Activated T-cell treated with anti-CD3 and anti-CD28 coated beads for 4 hours (primary cell): Measurements from ENCODE around the gene NOLC1.

Experiments
- DNase-seq: peaks from one replicate; pipeline ENCODE4 v3.0.0-alpha.2; 2020

NOLC1 gene

DNA sequence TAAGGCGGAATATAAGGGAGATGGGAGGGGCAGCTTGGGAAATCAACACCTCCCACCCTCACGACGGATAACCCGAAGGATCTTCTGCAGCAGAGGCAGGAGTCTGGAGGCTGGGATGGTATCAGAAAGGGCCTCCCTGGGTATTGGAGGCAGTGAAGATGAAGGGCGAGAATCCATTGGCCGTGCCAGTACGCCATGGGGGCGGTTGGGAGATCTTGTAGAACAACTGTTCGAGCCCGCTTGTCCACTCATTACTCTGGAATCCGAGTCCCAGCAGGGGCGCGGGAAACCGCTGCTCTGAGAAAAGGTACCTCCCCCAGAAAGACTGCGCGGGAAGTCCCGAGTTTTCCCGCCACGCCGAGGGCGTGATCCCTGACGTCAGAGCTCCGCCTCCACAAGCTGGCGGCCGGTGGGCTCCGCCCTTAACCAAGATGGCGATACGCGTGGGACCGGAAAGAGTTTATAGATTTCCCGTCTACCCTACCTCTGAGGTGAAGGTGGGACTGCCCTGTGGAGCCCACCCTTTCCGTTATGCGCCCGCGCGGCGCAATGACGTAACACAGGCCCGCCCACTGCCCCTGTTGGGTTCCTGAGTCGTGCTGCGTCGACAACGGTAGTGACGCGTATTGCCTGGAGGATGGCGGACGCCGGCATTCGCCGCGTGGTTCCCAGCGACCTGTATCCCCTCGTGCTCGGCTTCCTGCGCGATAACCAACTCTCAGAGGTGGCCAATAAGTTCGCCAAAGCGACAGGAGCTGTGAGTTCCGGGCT lies at the start of gene NOLC1:
NOLC1 (plus strand) TSS at position 616 of the 771 bp plus-strand sequence; CDS start at position 638, 22 bp downstream.
- DNase-seq, result peak; percentile 100

DNA sequence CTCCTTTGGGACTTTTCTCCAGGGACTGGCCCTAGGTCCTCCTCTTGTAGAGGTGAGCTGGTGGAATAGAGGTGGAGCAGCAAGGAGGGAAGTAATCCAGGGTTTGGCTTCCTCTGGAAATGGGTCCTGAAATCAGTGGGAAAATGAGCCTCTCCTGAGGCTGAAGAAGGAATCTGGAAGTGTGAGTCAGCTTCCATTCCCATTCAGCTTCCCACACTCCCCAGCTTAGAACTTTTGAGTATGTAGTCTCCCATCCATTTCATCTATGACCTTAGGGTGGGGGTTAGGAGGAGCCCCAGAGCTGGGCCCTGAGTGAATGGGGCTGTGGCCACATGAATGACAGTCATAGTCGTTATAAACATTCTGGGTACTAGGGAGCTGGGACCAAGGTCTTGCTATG lies 49.8 kb upstream of the NOLC1 start:
- no peak for DNase-seq

DNA sequence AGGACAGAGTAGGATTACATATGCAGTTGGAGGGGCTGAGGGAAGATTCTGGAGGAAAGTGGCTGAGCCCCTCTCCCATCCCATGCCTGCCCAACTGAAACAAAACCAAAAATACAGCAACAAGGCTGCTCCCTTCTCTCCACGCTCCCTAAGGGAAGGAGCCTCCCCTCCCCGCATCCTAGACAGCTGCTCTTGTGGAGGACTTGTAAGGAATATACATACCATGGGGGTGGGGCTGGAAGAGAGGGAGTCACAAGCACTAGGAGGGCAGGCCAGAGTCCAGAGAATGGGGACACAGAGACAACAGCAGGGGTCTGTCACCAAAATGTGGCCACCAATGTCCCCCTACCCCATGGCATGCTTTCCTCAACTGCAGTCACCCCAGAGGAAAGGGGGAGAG lies 45.2 kb upstream of the NOLC1 start:
- DNase-seq, result no peak

DNA sequence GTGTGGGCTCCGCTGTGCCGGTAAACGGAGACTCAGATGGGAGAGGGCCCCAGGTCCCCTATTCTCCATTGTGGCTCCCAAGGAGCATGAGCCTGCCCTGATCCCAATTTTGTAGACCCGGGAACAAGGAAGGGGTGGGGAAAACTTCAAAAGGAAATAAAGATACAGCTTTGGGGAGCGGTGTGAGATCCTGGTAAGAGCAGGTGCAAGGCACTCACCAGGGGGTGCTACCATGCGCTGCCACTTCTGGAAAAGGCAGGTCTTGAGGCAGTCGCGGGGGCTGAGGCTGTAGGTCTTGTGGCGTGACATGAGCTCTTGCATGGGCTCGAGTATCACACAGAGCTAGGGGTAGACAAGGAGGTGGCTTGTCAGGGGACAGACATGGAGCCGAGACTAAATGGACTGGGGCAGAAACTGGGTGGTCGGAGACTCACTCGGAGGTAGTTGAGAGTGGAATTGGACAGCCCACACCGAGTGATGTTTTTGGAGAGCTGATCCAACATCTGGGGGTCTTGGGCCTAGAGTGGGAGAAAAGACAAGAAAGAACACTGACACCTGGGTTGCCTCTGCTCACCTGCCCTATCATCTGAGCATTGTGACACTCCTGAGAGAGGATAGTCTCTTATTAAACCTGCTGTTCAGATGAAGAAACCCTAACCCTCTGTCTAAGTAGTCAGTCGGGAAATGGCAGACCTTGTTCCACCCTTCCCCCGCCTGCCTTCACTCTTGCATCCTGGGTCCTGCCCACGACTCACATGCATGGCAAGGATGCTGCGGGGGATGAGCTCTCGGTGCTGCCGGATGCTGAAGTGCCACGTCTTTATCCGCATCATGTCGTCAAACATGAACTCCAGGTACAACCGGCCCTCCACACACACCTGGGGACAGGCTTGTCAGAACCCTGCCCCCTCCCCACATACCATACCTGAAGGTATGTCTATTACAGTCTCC lies 42.7 kb upstream of the NOLC1 start:
- no peak for DNase-seq

DNA sequence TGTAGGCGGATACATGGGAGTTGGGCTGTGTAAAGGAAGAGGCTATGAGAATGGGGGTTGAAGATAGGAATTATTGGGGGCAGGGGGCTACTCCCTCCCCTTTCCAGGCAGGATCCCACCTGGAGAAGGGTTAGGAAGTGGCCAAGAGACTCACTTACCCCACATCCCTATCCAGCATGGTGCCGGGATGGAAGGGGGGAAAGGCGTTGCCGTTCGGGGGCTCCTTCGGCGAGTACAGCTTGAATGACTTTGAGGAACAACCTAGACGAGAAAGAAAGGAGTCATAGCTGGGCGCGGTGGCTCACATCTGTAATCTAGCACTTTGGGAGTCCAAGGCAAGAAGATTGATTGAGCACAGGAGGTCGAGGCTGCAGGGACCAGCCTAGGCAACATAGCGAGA lies 40.9 kb upstream of the NOLC1 start:
- DNase-seq, result no peak

DNA sequence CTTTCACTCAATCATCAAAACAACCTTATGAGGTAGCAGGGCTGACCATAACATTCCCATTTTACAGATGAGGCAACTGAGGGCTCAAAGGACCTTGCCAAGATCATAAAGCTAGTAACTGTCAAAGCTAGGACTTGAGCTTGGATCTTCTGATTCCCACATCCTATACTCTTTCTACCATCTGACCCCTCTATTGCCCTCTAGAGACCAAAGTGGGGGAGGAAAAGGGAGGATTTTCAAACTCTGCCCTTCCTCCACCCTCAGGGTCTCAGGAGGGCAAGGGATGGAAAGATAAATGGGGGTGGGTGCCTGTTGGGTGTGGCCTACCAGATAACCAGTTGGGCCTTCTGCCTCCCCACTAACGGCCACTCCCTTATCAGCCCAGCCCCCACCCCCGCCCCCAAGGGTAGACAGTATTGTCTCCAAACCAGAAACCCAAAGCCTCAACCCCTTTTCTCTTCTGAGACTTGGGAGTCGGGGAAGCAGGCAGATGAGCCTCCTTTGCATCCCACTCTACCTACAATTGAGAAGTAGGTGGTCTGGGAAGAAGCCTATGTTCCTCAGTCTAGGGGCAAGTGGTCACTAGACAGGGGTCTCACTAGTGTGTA lies 39.9 kb upstream of the NOLC1 start:
- no peak for DNase-seq

DNA sequence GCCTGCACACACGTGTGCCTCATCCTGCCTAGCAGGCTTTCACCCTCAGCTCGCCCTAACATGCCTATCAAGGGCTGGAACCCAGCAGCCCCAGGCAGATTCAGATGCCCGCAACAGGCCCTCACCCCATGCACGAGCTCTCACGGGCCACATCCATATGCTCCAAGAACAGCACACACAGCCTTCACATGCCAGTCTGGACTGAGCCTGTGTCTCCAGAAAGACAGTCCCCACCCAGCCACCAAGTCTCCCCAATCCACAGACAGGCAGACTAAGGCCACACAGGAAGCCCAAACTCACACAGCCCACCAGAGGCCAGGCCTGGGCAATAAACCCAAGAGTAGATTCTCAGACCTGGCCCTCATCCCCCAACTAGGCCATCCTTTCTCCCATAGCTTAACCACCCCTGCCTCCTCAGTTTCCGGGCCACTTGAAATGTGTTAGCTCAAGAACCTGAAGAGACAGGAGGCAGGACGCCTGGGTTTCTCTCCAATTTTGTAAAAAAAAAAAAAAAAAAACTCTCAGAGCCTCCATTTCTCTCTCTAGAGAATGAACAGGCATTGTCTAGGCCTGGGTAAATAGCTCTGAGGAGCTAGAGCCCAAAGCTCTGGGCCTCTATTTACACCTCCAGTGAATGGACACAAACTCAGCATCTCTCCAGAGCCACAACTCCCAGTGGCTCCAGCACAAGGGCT lies 38.8 kb upstream of the NOLC1 start:
- no peak for DNase-seq

DNA sequence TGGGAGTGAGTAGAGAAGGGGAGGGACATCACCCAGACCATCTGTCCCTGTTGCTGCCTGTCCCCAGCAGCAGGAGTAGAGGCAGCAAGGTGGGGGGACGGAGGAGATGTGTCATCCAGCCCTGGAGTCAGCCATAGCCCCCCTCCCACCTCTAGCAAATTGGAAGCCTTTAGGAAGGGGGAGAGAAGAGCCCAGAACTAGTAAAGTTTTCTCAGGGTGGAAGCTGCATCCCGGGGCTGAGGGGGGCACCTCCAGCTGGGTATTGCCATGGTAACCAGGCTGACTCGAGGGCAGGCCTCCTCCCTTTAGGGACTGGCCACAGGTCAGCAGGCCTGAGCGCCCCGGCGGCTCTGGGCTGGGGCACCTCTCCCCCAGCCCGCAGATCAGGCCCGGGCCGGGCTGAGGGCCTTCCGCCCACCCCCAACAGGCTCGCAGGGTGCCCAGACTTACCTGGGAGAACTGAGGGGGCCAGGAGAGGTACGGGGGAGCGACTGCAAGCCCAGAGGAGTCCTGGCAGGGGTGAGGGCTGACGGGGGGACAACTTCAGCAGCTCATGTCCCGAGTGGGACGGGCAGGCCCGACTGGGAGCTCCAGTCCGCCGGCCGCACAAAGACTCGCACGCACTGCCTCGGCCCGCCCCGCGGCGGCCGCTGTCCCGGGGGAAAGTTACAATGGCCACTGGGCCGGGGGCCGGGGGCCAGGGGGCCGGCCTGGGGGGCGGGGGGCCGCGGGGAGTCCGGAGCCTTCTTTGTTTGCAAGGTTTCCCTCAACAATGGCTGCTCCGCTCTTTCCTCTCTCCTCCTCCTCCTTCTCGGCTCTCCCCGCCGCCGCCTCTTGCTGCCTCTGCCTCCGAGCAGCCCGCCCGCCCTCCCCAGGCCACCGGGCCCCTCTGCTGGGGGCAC lies 38.0 kb upstream of the NOLC1 start:
- no peak for DNase-seq

DNA sequence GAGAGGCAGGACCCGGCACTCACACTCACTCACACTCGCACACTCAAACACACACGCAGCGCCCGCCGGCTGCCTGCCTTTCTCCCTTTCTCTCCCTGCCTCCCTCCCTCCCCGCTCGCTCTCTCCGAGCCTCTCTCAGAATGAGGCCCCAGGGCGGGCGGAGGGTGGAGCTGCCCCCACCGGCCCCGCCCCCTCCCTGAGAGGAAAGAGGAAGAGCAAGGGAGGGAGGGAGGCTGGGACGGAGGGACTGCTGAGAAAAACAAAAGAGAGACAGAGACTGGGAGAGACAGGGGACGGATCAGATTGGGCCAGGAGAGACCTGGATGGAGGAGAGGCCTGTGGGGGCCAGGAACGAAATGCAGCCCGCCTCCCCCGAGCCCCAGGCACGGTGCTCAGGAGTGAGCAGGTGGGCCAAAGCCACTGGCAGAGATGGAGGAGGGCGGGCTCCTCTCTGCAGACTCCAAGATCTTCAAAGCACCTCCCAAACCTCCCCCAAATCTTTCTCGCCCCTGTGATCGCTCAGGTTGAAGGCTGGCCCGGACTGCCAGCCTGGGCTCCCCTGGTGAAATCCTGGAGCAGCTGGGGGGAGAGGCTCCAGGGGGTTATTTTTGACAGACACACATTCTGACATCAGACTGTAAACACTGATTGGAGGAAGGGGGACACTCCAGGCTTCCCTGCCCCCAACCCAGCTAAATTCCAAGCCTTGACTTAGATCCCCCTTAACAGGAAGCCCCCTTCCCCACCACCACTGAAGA lies 37.1 kb upstream of the NOLC1 start:
- peak; percentile 81 for DNase-seq

DNA sequence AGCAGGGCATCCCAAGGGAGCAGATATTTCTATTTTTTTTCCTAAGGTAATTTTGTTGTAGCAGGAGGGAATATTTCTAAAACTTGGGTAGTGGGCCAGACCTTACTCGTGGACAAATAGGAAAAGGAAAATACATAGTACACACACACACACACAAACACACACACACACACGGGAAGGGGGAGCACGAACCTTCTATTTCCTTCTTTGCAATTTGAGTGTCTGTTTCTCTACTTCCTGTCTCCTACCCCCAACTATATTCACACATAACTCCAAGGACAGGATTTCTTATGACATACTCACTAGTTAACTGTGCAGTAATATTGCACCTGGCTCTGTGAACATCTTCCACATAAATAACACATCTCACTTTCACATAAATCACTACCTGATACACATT lies 36.4 kb upstream of the NOLC1 start:
- DNase-seq, result no peak

DNA sequence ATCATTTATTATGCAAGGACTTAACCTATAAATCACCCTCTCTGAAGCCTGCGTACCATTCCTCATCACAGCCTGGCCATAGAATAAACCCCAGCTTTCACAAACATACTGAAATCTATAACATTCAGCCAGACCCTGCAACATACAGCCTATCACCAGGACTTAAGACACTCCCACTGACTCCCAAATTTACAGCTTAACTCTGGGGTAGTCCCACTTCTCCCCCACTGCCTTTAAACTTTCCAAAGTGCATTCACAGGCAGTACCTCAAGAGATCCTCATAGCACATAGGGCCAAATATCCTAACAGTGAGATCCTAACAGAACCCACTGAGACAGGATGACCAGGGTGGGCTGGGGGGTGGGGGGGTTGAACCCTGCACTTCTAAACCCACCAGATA lies 35.5 kb upstream of the NOLC1 start:
- DNase-seq, result no peak

DNA sequence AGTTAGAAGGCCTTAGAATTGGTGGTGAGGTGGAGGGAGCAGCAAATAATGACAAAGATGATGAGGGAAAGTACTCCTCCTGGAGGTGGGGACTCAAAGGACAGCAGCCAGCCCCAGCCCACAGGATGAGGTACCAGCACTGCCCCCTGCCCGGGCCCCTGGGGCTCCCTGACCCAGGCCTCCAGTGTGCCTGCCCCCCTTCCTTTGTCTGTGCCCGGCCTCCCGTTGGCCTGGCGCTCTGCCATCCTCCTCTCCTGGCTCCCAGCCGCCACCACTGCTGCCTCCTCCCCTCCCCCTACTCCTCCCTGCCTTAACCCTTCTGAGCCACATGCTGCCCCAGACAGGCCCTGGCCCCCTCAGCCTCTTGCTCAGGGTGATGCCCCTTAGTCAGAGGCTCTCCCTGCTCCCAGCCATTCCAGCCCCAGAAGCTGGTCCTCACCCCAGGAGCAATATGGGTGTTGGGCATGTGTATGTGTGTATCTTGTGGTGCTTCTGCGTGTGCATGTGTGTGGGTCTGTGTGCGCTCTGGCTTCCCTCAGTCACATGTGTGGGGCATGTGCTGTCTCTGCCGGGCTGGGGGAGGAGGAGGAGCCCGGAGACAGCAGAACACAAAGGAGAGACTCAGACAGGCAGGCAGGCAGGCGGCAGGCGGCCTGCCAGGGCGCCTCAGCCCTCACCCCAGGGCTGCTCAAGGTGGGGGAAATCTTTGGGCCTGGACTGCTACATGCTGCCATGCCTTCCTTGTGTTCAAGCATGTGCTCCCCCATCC lies 34.6 kb upstream of the NOLC1 start:
- peak; percentile 49 for DNase-seq

DNA sequence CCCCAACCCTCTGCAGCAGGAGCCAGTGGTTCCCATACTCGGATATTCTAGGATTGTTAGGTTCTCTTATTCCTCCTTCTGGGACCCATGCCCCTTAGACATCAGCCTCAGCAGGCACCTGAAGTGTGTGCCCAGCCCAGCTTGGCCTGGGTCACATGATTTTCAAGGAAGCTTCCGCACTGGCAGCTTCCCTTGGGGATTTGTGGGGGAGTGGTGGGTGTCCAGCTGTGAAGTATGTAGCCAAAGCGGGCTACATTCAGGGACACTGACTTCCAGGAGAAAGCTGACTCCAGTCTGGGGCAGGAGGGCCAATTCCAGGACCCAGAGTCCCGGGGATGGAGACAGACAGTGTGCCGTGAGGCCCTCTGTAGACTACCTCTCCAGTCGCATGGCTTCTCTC lies 33.3 kb upstream of the NOLC1 start:
- DNase-seq, result no peak

DNA sequence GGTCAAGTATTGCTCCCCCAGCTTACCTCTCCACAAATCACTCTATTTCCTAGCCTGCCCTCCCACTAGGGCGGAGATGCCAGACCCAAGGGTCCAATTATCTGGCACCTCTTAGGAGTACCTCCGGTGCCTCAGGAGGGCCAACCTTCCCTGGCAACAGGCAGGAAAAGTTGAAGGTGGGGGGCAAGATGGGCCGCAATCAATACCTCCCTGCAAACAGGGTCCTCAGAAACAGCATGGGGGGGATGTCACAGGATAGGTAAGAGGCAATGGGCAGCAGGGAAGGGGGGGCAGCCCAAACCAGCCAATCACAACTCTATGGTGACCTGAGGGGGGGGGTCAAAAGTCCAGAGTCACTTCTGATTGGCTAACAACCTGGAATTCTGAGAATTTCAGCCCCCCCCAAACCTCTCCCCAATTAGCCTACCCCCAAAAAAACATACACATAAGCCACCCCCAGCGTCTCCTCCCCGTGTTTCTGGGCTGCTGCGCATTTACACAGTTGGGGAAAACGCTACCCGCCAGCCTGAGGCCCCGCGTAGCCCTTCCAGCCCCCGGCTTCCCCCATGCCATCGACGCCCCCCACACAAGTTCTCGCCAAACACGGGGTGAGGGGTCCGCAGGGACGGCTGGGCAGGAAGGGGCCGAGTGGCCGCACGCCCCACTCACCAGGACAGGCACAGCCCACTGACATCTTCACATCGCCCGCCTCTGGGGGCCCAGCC lies 32.6 kb upstream of the NOLC1 start:
- DNase-seq, result no peak

DNA sequence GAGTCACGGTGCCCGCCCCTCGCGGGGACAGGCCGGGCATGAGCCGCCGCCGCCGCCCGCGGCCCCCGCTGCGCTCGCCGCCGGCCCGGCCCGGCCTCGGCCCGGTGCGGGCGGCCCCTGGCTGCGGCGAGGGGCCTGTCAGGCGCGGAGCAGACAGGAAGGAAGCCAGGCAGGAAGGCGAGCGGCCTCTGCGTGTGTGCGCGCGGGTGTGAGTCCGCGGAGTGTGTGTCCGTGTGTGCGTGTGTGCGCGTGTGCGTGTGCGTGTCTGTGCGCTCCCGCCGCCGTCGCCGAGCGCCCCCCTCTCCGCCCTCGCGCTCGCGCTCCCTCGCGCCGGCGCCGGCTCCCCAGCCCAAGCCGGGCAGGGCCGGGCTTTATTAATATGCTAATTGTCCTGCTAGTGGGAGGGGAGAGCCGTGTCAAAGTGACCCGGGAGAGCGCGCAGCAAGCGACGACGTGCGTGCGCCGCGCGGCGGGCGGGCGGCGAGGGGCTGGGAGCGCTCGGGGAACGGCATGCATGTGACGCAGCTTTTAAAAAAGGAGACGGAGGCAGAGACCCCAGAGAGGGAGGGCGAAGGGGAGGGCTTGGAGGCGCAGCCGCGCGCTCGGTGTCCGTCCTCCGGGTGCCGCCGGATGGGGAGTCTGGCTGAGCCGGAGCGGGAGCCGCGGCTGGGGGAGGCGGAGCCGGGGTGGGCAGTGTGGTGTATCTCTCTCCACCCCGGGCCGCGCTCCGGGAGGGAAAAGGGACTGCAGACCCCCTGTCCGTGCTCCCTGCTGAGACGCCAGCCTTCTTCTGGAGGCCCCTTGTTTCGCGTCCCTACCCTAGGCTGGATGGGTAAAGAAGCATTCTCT lies 31.8 kb upstream of the NOLC1 start, which contains the start of gene LDB1:
LDB1 (minus strand) TSS at position 227 of the 849 bp plus-strand sequence. CDS start 258 bp downstream, outside the sequence.
- peak; percentile 44 for DNase-seq

DNA sequence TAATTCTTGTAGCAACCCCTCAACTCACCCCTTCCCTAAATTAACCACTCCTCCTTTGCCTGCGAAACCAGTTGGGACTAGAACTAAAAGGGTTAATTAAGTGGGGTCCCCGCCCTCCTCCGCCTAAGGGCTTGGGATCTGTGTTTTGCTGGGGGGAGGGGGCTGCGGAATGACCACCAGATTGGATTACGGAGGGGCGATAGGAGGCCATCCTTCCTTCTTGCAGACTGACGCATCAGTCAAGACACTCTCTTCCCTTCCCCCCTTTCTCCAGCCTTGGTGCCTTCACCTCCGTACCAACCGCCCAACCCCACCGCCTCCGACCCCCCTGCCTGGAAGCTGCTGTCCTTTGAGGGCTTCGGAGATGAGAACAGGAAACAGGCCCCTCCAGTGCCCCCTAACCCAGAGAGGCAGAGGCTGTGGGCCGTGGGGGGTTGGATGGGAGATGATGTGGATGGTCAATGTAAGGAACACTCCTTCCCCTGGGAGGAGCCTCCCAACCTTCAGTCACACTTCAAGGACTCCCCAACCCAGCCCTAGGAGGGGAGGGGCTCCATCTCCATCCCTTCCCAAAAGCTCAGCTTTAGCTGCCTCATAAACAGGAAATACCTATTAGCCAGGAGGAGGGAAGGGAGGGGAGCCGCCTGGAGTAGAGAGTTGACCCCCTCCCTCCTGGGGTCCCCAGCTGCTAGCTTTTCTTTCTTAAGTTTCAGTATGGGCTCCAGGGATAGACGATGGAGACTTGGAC lies 31.0 kb upstream of the NOLC1 start:
- no peak for DNase-seq

DNA sequence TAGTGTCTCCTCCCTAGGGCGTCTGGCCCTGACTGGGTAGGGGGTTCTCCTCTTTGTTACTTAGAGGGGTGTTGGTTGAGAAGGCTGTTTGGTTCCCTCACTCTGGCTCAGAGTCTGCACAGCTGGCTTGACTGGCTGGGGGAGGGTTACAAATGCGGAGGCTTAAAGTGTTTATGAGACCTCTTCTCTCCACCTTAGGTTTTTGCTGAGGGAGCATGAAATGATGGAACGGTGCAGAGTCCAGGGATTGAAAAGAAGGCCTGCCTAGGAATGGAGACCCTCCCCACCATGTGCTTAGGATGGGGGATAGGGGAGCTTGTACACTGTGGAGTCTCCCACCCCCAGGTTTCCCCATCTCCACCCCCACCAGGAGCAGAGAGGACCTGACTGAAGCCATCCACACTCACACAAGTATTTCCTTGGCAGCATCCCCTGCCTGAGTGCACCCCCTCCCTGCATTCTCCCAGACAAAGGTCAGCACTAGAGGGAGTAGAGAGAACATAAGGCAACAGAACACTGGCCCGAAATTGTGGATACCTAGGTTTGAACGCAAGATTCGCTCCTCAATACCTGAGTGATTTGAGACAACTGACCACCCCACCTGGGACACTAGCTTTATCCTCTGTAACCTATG lies 30.3 kb upstream of the NOLC1 start:
- no peak for DNase-seq
